CD14-positive monocyte (primary cell): Measurements from ENCODE around the gene SDK1. TPM values are rescaled to one million over a fixed set of nuclear protein-coding genes. Genes with fewer than 3 reads are reported as not detected.

Source experiments
- DNase-seq, 3 donors: peaks; one replicate each; pipeline ENCODE4 v3.0.0-alpha.2; 2011 to 2022
- H2AFZ ChIP-seq: 2 replicates; pipeline ENCODE4 v1.6.0; 2012; ENCODE audit warnings: mild to moderate bottlenecking, low read depth, low read length, inconsistent platforms; ENCODE audit not compliant: insufficient read depth, poor library complexity, severe bottlenecking
- H3K27ac ChIP-seq, 2 donors: 1 replicate in 1 of 2; 2 replicates in 1 of 2; pipeline ENCODE4 v1.5.1; 2012 to 2013; ENCODE audit warnings: low read length in 2 of 2, control low read depth in 1 of 2, inconsistent platforms in 1 of 2, low read depth in 1 of 2, mild to moderate bottlenecking in 1 of 2
- H3K27me3 ChIP-seq, 2 donors: one replicate each; pipeline versions ENCODE4 v1.6.0 to v1.6.1; 2011 to 2013; ENCODE audit warnings: low read length in 2 of 2; ENCODE audit not compliant: control insufficient read depth in 2 of 2, insufficient read depth in 2 of 2
- H3K36me3 ChIP-seq, 2 donors: replicated peaks in 1 of 2; 1 replicate in 1 of 2; 2 replicates in 1 of 2; pipeline versions ENCODE4 v1.5.1 to v1.6.1; 2012 to 2013; ENCODE audit warnings: low read length in 2 of 2, control low read depth in 1 of 2, inconsistent platforms in 1 of 2, mild to moderate bottlenecking in 1 of 2; ENCODE audit not compliant: insufficient read depth in 2 of 2, control insufficient read depth in 1 of 2
- H3K4me1 ChIP-seq, 2 donors: 1 replicate in 1 of 2; 2 replicates in 1 of 2; pipeline versions ENCODE4 v1.5.1 to v1.6.1; 2012 to 2013; ENCODE audit warnings: low read length in 2 of 2, control low read depth in 1 of 2, inconsistent platforms in 1 of 2, mild to moderate bottlenecking in 1 of 2, moderate library complexity in 1 of 2; ENCODE audit not compliant: insufficient read depth in 2 of 2, control insufficient read depth in 1 of 2
- H3K4me2 ChIP-seq: replicated peaks from 2 replicates; pipeline ENCODE3; 2012; ENCODE audit warnings: low read length, moderate library complexity, mild to moderate bottlenecking; ENCODE audit not compliant: poor library complexity, severe bottlenecking; ENCODE audit errors: extremely low read depth
- H3K4me3 ChIP-seq, 3 experiments: fragments of 200-600 bp in 1 of 3; sonication (generic) in 1 of 3; replicated peaks in 1 of 3; 1 replicate in 2 of 3; 2 replicates in 1 of 3; pipeline ENCODE4 v1.5.1; 2011 to 2013; ENCODE audit warnings: low read length in 3 of 3, mild to moderate bottlenecking in 3 of 3, control low read depth in 2 of 3, low read depth in 2 of 3, inconsistent platforms in 1 of 3, moderate library complexity in 1 of 3
- H3K79me2 ChIP-seq: 2 replicates; pipeline ENCODE4 v1.6.0; 2012; ENCODE audit warnings: mild to moderate bottlenecking, control low read depth, inconsistent platforms, low read length, moderate library complexity; ENCODE audit not compliant: insufficient read depth
- H3K9ac ChIP-seq: 2 replicates; pipeline ENCODE4 v1.6.0; 2017; ENCODE audit warnings: low read length, mild to moderate bottlenecking; ENCODE audit not compliant: insufficient read depth, poor library complexity, severe bottlenecking
- H3K9me3 ChIP-seq, 2 donors: replicated peaks in 1 of 2; 1 replicate in 1 of 2; 2 replicates in 1 of 2; pipeline versions ENCODE4 v1.5.1 to v1.6.1; 2012 to 2013; ENCODE audit warnings: low read length in 2 of 2, control low read depth in 1 of 2; ENCODE audit not compliant: control insufficient read depth in 1 of 2, insufficient read depth in 1 of 2
- H4K20me1 ChIP-seq: 2 replicates; pipeline ENCODE4 v1.6.0; 2012; ENCODE audit warnings: mild to moderate bottlenecking, low read length, control low read depth, moderate library complexity; ENCODE audit not compliant: insufficient read depth
- H3K27ac Mint-ChIP-seq, 7 donors: one replicate each; pipeline ENCODE4 v1.8.0; 2020; ENCODE audit warnings: mild to moderate bottlenecking in 7 of 7, mixed read lengths in 7 of 7, moderate library complexity in 6 of 7, inconsistent platforms in 2 of 7
- H3K27me3 Mint-ChIP-seq, 3 donors: one replicate each; pipeline ENCODE4 v1.8.0; 2021 to 2022; ENCODE audit warnings: low read depth in 3 of 3, mild to moderate bottlenecking in 3 of 3, mixed read lengths in 3 of 3, moderate library complexity in 3 of 3, inconsistent platforms in 1 of 3
- H3K36me3 Mint-ChIP-seq, 2 donors: one replicate each; pipeline ENCODE4 v1.8.0; 2020; ENCODE audit warnings: mixed read lengths in 2 of 2, inconsistent platforms in 1 of 2, mild to moderate bottlenecking in 1 of 2
- H3K4me1 Mint-ChIP-seq: one replicate; pipeline ENCODE4 v1.8.0; 2020; ENCODE audit warnings: mild to moderate bottlenecking, mixed read lengths
- H3K4me3 Mint-ChIP-seq, 2 donors: one replicate each; pipeline ENCODE4 v1.8.0; 2020; ENCODE audit warnings: mild to moderate bottlenecking in 2 of 2, mixed read lengths in 2 of 2, moderate library complexity in 1 of 2
- H3K9me3 Mint-ChIP-seq, 7 donors: one replicate each; pipeline ENCODE4 v1.8.0; 2020 to 2022; ENCODE audit warnings: mixed read lengths in 7 of 7, mild to moderate bottlenecking in 6 of 7, moderate library complexity in 6 of 7, inconsistent platforms in 2 of 7
- WGBS: methylation state at CpG from one replicate; pipeline ENCODE4 v1.1.5; 2013; ENCODE audit warnings: missing lambda C conversion rate; ENCODE audit not compliant: insufficient coverage; 5-methylcytosine and 5-hydroxymethylcytosine counted together
- intact Hi-C, 2 donors: fragments of 100-400 bp; cut with micrococcal nuclease; formaldehyde crosslinking; loops; one replicate each; pipeline versions ENCODE4 v1.15.0 to v1.15.1; 2023
- polyA plus RNA-seq, 3 donors: library from polyadenylated mRNA; depleted of rRNA in 1 of 3; unstranded in 2 of 3; stranded (reverse) in 1 of 3; fragments of 300-500 nt in 2 of 3; fragments of >200 nt in 1 of 3; fragmentation: Illumina TruSeq in 2 of 3; gene quantifications; 1 replicate in 2 of 3; 2 replicates in 1 of 3; pipeline ENCODE4 v1.2.3, GENCODE V29; 2012 to 2021
- TF ChIP-seq, protein P1 (sequence below): fragments of 200-600 bp; IDR thresholded peaks from one replicate; pipeline ENCODE4 v1.8.0; 2022; ENCODE audit warnings: antibody characterized with exemption, mild to moderate bottlenecking

The SDK1 gene
- polyA plus RNA-seq, 3 donors: 0.01 TPM; not detected in 2

DNA sequence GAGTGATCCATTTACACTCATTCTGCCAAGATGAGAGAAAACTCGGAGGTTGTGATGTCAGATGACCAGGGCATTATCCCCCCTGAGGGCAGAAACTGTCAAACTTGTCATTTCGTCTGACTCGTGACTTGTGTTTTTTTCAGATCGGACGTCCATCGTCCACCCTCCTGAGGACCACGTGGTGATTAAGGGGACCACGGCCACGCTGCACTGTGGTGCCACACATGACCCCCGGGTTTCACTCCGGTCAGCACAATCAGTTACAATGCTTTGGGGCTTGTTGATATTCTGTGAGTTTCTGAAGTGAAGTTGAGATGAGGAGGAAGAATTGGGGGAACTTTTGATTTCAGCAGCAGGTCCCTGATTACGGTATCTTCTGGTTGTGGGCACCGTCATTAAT, 670.3 kb downstream of the SDK1 start:
- Mint-ChIP-seq H3K4me3 (no peak overlapping the region), H3K27me3 (no peaks in the 10 kb centered on the region), H3K4me1 (no peaks in the 10 kb centered on the region), H3K9me3 (peaks cover 13 to 51% (median 31%) of the 10 kb centered on the region in 7 donors), H3K27ac (no peak overlapping the region), H3K36me3 (no peaks in the 10 kb centered on the region)
- 92% methylated on average over 11 of the region's 13 CpGs for WGBS
- Histone ChIP-seq H3K36me3 (no peaks in the 10 kb centered on the region), H4K20me1 (no peaks in the 10 kb centered on the region), H3K9ac (no peak overlapping the region), H3K9me3 (peaks cover 17 to 40% of the 10 kb centered on the region in 2 donors), H3K27ac (no peak overlapping the region), H2AFZ (no peak overlapping the region), H3K4me2 (no peak overlapping the region), H3K4me3 (no peak overlapping the region), H3K4me1 (no peaks in the 10 kb centered on the region), H3K79me2 (no peaks in the 10 kb centered on the region), H3K27me3 (no peaks in the 10 kb centered on the region)
- TF ChIP-seq, protein P1, sequence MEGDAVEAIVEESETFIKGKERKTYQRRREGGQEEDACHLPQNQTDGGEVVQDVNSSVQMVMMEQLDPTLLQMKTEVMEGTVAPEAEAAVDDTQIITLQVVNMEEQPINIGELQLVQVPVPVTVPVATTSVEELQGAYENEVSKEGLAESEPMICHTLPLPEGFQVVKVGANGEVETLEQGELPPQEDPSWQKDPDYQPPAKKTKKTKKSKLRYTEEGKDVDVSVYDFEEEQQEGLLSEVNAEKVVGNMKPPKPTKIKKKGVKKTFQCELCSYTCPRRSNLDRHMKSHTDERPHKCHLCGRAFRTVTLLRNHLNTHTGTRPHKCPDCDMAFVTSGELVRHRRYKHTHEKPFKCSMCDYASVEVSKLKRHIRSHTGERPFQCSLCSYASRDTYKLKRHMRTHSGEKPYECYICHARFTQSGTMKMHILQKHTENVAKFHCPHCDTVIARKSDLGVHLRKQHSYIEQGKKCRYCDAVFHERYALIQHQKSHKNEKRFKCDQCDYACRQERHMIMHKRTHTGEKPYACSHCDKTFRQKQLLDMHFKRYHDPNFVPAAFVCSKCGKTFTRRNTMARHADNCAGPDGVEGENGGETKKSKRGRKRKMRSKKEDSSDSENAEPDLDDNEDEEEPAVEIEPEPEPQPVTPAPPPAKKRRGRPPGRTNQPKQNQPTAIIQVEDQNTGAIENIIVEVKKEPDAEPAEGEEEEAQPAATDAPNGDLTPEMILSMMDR: no peak
- no peak for DNase-seq
- intact Hi-C loops: no loop called here

DNA sequence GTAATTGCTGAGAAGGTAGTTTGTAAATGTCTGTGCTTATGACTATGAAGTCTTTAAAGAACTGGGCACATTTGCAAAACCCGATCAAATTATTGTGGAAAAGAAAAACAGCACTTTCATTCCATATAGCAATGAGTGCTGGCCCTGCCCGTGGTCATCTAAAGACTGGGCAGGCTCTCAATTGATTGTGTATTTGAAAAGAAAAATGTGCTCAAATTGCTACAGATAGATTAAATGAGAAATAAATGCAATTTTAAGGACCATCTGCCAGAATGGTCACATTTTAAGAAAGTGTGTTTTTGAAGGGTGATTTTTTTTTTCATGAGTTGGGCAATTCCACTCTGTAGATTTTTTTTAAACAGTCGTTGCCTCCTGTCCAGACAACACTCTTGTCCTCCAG, 672.2 kb downstream of the SDK1 start:
- Histone ChIP-seq H3K4me2 (no peak overlapping the region), H3K79me2 (no peaks in the 10 kb centered on the region), H3K4me3 (no peak overlapping the region), H3K9me3 (peaks cover 17 to 46% of the 10 kb centered on the region in 2 donors), H4K20me1 (no peaks in the 10 kb centered on the region), H2AFZ (no peak overlapping the region), H3K4me1 (no peaks in the 10 kb centered on the region), H3K27me3 (no peaks in the 10 kb centered on the region), H3K36me3 (no peaks in the 10 kb centered on the region), H3K27ac (no peak overlapping the region), H3K9ac (no peak overlapping the region)
- TF ChIP-seq, protein P1: no peak
- Mint-ChIP-seq H3K9me3 (peaks cover 10 to 44% (median 29%) of the 10 kb centered on the region in 7 donors), H3K27me3 (peaks cover 0 to 2% (median 0%) of the 10 kb centered on the region in 3 donors), H3K27ac (no peak overlapping the region), H3K4me1 (no peaks in the 10 kb centered on the region), H3K36me3 (no peaks in the 10 kb centered on the region), H3K4me3 (no peak overlapping the region)
- intact Hi-C loops: no loop called here
- no peak for DNase-seq
- no CpG with 5 or more reads among the region's 3 CpGs for WGBS
